ENCODE results near the gene SSBP3.

Gene SSBP3

DNA sequence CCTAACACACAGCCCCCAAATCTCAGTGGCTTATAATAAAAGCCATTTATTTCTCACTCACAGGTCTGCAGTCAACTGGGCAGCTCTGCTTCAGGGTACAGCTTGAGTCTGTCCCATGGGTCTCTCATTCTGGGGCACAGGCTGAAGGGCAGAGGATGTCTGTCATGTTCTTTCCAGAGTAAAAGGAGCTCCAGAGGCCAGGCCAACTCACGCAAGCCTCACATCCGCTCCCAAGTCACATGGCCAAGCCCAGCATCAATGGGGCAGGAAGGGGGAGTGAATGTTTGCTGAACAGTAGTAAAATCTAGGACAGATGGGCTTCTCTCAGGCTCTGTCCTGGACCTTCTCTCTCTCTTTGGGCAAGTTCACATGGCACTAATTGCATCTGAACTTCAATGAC, 7.1 kb upstream of the SSBP3 start:
- DNase-seq (ENCODE audit: insufficient read length, low spot score) (no peak), FAIRE-seq (no peak)

DNA sequence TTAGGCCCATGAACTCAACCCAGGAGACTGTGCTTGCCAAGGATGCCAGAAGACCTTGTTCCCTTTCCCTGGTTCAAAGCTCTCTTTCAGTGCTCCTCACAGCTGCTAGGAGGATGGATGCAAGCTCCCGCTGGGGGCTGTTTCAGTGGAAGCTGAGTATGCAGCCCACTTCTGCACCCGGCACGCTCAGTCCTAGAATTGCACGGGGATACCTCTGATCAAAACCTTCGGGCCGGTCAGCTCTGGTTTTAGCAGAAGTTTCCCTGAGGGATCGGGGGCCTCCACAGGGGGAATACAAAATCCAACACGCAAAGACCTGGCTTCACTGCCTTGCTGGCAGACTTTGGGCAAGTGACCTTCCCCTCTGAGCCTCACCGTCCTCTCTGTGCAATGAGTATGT, 4.2 kb upstream of the SSBP3 start:
- DNase-seq (ENCODE audit: insufficient read length, low spot score) (no peak), FAIRE-seq (no peak)

GRCh38 chr1:54409156-54410142, 3.3 kb upstream of the SSBP3 start:
- peak; percentile 88 for FAIRE-seq
- DNase-seq (ENCODE audit: insufficient read length, low spot score): peak; percentile 67

- no peak for DNase-seq (ENCODE audit: insufficient read length, low spot score)
- peak; percentile 65 for FAIRE-seq
These were observed 2.2 kb upstream of the SSBP3 start for GRCh38 chr1:54408147-54409066.

- FAIRE-seq (peak; percentile 84), DNase-seq (ENCODE audit: insufficient read length, low spot score) (peak; percentile 73)
These were observed 1.4 kb upstream of the SSBP3 start for GRCh38 chr1:54407404-54408146.

- FAIRE-seq (no peak), DNase-seq (ENCODE audit: insufficient read length, low spot score) (no peak)
These were observed 885 bp upstream of the SSBP3 start for GRCh38 chr1:54407154-54407403.

- FAIRE-seq (no peak), DNase-seq (ENCODE audit: insufficient read length, low spot score) (no peak)
These were observed 298 bp downstream of the SSBP3 start for GRCh38 chr1:54405898-54406293.

GRCh38 chr1:54404939-54405897, 976 bp downstream of the SSBP3 start:
- FAIRE-seq: no peak
- no peak for DNase-seq (ENCODE audit: insufficient read length, low spot score)

GRCh38 chr1:54404263-54404662, 1.9 kb downstream of the SSBP3 start:
- DNase-seq (ENCODE audit: insufficient read length, low spot score): no peak
- no peak for FAIRE-seq

DNA sequence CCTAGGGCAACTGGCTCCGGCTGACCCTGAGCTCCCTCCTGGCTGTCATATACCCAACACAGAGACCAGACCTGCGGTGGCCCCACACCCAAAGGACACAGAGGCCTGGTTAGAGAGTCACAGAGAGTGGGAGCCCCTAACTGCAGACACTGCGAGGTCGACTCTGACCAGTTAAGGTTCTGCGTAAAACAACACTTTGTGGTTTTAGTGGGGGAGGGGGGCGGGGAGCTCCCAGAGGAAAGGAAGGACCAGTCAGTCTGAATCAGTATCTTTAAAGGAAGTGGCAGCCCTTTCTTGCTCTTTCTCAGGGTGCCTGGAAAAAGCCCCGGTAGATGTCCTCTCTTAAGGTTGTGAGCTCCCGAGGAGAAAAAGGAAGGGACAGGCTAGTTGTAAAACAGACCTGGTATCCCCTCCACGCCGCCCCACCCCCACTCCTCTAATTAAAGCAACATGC, 2.4 kb downstream of the SSBP3 start:
- no peak for DNase-seq (ENCODE audit: insufficient read length, low spot score)
- no peak for FAIRE-seq

- DNase-seq (ENCODE audit: insufficient read length, low spot score) (no peak), FAIRE-seq (no peak)
These were observed 2.8 kb downstream of the SSBP3 start for GRCh38 chr1:54403405-54403804.

- DNase-seq (ENCODE audit: insufficient read length, low spot score) (no peak), FAIRE-seq (no peak)
These were observed 3.3 kb downstream of the SSBP3 start for GRCh38 chr1:54402896-54403295.

GRCh38 chr1:54401799-54402198, 4.4 kb downstream of the SSBP3 start:
- DNase-seq (ENCODE audit: insufficient read length, low spot score) (no peak), FAIRE-seq (no peak)

GRCh38 chr1:54400329-54400728, 5.9 kb downstream of the SSBP3 start:
- FAIRE-seq (no peak), DNase-seq (ENCODE audit: insufficient read length, low spot score) (no peak)

- FAIRE-seq (no peak), DNase-seq (ENCODE audit: insufficient read length, low spot score) (no peak)
These were observed 6.4 kb downstream of the SSBP3 start for GRCh38 chr1:54399765-54400164.

DNA sequence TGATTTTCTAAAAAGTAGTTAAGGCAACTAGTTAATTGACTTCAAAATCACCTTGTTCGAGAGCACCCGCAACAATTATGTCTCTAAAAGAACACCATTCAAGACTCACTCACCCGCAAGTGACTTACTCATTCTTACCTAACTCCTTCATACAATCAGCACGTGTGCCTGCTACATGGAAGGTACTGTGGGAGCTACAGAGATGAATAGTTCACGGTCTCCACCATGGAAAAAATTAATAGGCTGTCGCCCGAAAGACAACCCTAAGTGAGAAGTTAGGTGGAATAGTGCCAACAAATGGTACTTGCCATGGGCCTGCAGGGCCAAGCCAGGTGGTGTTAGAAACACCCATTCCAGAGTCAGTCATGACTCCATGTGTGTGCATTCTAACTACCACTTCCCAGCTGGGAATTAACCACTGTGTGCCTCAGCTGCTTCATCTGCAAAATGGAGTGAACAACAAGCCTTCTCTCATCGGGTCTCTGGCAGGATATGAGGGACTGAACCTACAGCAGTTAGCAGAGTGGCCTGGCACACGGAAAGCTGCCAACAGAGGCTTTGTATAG, 7.1 kb downstream of the SSBP3 start:
- DNase-seq (ENCODE audit: insufficient read length, low spot score) (no peak), FAIRE-seq (no peak)

DNA sequence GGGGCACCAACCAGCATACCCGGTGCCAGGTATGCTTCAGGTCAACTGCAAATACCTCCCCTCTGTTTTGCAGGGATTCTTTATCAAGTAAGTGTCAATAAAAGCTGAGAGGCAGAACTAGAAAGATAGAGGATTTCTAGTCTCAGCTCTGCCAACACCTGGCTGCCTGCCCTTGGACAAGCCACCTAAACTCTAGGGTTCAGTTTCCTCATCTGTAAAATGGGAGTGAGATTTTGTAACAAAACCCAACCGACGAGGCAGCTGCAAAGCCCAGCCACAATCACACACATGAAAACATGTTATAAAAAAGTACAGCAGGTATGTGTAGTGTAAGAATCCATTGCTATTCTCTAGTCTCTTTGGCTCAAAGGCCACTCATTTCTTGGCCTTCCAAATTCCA, 8.2 kb downstream of the SSBP3 start:
- FAIRE-seq (no peak), DNase-seq (ENCODE audit: insufficient read length, low spot score) (no peak)

DNA sequence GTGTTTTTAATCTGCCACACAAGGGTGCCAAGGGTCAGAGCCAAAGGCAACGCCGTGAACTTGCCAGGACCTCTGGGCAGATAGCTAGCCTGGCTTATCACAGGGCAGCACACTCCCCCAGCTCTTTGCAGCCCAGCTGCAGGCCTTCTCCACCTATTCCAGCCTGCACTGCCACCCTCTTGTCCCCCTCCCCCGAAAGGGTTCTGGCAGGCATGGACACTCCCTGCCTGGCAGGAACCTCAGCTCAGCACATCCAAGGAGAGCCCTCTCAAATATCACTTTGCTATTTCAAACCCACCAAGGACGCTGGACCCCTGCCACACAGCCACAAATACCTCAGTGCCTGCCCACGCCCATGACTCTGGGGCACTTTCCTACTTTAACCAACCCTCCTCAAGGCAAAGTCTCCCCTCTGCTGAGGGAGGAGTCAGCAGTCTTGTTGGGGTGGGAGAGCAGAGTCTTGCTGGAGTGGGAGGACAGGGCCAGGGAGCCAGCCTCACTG, 9.1 kb downstream of the SSBP3 start:
- FAIRE-seq: no peak
- DNase-seq (ENCODE audit: insufficient read length, low spot score): no peak

DNA sequence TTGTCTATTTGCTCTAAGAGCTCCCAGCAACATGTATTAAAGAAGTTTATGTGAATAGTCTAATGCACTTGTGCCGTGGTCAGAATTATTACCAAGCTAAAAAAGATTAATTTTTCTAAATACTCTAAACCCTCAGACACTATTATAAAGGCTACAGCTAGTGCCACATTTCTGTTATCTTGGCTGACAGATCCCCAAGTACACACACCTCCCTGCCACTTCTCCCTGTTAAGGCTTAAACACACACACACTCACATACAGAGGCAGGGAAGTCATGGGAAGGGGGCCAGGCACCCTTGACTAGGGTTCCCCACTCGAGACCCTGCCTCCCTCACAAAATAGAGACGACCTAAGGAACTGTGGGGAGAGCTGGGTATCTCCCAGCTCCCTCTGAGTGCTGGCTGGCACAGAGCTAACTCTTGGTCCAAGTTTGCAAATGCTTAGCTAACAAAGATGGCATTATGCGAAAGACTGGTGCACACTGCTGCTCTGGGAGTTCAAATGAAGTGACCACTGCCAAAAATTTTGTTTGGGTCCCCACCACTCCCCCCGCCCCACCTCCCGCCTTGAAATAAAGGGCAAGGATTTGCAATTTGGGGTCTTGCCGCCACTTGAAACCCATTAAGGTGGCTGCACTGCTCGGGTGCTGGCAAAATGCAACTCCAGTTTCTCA, 9.8 kb downstream of the SSBP3 start:
- FAIRE-seq (no peak), DNase-seq (ENCODE audit: insufficient read length, low spot score) (no peak)
